Activated T-cell treated with anti-CD3 and anti-CD28 coated beads, Interleukin-2, amount 50 U/mL, for 1 hour (primary cell): ENCODE results near the gene AMBRA1.
"Not testable (repeated sequence)": the region's sequence is repeated elsewhere in the genome, so short reads cannot be mapped to it uniquely, and the experiment has no call there.

Source experiments
- DNase-seq: peaks from one replicate; pipeline ENCODE4 v3.0.0-alpha.2; 2020

Gene AMBRA1

DNA sequence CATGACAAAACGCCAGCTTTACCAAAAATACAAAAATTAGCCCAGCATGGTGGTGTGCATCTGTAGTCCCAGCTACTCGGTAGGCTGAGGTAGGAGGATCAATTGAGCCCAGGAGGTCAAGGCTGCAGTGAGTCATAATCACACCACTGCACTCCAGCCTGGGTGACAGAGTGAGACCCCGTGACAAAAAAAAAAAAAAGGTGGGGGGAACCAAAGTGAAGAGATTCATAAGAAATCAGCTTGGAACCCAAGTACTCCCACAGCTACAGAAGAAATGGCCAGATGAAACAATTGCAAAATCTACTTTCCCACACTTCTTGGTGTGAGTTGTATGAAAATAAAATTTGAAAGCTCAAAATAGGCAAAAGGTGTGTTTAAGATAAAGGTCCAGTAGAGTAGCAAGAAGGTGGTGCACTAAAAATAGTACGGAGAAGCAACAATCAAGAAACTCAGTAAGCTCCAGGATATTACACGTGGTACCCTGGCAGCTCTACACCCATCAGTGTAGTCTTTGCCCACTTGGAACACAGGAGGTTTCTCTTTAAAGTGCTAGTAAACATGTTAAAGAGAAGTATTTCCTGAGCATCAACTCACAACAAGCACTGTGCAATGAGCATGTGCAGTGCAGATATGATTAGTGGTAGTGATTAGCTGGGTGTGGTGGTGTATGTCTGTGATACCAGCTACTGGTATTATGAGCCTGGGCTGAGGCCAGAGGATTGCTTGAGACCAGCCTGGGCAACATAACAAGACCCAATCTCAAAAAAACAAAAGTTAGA is 17.9 kb upstream of the AMBRA1 start:
- no peak for DNase-seq

GRCh38 chr11:46609386-46609785 is 15.6 kb upstream of the AMBRA1 start:
- DNase-seq, result no peak

DNA sequence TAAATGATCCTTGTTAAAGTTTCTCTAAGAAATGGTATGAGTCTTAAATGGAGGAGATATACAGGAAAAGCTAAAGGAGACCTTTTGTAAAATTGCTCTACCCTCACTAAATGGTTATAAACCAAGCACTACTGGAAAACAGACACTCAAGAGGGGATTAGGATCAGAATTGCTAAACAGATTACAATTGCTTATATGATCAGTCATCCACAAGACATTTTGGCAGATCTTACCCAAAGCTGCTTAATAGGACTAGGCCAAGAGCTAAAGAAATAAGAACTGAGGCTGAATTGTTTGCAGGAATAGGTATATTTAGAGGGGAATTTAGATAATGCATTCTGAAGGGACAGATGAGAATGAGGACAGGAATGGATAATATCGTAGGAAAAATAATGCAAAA is 13.7 kb upstream of the AMBRA1 start:
- no peak for DNase-seq

- DNase-seq, result no peak
Measured at GRCh38 chr11:46604796-46605195, 11.0 kb upstream of the AMBRA1 start.

GRCh38 chr11:46603704-46604308 is 10.0 kb upstream of the AMBRA1 start:
- DNase-seq, result no peak

DNA sequence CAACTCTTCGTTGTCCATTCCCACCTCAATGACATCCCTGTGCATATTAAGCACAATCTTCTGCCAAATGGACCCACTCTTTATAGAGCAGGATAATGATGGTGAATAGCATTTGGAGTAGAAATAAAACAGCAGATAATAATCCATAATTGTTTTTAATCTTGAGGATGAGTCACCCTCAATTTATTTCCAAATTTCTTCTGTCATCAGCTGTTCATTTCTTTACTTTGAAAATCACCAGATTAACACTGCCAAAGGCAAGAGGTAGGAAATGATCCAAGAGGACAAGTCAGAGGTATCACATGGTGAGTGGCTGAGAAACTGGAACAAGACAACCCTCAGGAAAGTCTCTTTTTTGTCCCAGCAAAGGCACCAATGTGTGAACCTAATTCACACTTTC is 7.3 kb upstream of the AMBRA1 start:
- DNase-seq, result no peak

- no peak for DNase-seq
Measured at GRCh38 chr11:46600194-46600960, 6.6 kb upstream of the AMBRA1 start.

DNA sequence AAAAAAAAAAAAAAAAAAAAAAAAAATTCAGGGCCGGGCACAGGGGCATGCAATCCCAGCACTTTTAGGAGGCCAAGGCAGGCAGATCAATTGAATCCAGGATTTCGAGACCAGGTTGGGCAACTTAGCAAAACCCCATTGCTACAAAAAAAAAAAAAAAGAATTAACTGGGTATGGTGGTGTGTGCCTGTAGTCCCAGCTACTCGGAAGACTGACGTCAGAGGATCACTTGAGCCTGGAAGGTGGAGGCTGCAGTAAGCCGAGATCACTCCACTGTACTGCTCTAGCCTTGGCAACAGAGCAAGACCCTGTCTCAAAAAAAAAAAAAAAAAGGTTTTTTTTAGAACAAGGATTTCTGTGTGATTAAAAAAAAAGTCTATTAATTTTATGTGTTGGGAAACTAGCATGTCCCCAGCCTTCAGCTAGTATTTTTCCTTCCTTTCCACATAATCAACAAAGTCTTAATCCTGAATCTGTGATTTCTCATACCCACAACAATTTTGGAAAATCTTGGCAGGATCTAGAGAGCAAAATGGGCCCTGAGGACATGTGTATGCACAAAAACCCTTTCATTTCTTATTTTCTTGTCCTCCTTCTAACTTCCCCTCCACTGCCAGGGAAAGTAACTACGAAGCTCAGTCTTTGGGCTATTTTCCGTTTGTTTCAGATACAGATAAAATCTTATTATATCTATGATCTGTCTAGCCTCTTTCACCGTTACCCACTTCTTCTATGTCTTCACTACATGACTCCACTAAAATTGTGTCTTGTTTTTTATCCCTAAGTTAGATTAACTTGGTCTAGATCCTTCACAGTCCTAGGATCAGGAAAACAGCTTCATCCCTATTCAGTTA is 5.7 kb upstream of the AMBRA1 start:
- no peak for DNase-seq

DNA sequence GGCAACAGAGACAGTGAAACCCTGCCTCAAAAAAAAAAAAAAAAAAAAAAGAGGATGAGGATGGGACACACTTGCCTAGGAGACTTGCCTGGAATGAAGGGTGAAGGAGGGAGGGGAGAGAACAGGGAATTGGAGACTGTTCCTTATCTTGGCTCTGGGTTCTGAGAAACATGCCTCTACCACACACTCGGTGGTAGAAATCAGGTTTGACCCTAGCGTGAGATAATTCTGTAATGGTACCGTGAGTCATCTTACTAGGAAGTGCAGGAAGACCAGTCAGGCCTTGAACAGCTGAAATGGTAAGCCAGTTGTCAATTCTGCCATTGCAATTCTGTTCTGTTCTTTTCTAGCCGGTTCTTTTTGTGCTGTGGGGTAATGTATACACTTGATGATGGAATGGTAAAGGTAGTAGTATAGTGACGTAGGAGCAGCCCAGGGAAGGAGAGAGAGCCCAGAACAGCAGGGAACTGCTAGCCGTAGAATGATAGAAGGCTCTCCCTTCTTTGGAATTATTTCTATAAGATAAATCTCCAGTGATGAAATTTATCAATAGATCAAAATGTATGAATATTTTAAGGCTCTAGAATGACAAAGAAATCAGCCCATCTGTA is 3.9 kb upstream of the AMBRA1 start:
- no peak for DNase-seq

GRCh38 chr11:46597155-46597554 is 3.3 kb upstream of the AMBRA1 start:
- no peak for DNase-seq

DNA sequence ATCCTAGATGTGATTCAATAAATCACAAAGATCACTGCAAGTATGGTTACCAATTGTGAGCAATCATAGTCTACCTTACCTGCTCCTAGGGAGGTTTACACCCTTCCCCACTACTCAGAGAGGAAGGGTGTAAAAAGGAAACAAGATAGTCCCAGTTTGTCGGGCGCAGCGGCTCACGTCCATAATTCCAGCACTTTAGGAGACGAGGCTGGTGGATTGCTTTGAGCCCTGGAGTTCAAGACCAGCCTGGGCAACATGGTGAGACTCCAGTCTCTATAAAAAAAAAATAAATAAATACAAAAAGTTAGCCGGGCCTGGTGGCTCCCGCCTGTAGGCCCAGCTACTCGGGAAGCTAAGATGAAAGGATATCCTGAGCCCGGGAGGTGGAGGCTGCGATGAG is 962 bp upstream of the AMBRA1 start:
- no peak for DNase-seq

- no peak for DNase-seq
Measured at GRCh38 chr11:46594374-46594700, 514 bp upstream of the AMBRA1 start.

DNA sequence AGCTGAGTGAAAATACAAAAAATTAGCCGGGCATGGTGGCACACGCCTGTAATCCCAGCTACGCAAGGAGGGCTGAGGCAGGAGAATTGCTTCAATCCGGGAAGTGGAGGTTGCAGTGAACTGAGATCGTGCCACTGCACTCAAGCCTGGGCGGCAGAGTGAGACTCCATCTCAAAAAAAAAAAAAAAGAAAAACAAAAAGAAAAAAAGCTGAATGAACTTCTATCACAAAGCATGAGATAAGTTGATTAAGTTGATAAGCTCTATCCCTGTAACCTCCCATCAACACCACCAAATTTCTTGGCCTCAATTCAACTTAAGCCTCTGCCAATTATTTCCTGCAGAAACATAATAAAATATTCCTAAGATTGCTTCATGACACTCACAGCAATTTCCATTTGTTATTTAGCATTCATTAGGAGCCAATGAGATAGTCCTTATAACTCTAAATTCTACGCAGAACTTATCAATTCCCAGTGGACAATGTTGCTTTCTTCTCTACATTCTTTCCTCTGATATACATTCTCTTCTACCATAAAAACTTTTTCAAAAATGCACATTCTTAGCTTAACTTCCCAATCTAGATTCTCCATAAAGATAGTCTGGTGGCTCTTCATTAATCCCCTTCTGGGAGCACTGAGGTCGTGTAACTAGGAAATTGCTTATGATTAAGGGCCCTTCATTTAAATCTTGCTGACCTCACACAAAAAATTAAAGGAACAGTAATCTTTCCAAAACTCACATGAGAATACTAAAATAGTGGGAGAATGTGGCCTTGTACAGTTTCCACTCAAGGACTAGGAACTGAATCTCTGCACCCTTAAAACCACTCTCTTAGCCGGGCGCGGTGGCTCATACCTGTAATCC is 2.9 kb downstream of the AMBRA1 start:
- DNase-seq, result no peak

DNA sequence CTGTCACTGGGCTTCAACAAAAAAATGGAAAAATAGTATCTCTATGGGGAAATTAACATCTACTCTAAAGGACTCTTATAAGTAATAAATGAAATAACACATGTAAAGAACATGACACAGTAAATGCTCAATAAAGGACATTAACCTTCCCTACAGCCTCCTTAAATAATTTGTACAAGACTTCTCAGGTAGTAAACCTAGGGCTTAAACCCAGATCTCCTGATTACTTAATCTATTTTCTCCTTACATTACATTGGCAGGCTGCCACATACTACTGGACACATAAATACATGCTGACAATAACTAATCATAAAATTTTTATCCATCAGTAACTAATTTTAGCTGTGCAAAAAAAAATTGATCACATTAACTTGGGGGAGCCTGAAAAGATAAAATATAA is 4.9 kb downstream of the AMBRA1 start:
- DNase-seq, result no peak

DNA sequence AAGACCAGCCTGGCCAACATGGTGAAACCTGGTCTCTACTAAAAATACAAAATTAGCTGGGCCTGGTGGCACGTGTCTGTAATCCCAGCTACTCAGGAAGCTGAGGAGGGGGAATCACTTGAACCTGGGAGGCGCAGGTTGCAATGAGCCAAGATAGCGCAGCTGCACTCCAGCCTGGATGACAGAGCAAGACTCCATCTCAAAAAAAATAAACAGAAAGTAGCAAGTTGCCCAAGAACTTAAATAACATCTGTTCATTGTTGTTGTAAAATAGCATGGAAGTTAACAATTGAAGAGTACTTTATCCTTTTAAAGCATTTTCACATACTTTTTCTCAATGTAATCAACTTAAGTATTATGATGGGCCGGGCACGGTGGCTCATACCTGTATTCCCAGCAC is 5.7 kb downstream of the AMBRA1 start:
- DNase-seq, result no peak

- DNase-seq, result not testable (repeated sequence)
Measured at GRCh38 chr11:46583513-46583912, 10.3 kb downstream of the AMBRA1 start.

GRCh38 chr11:46582588-46582987 is 11.2 kb downstream of the AMBRA1 start:
- DNase-seq, result no peak

GRCh38 chr11:46577058-46577457 is 16.8 kb downstream of the AMBRA1 start:
- DNase-seq, result no peak

- DNase-seq, result no peak
Measured at GRCh38 chr11:46574656-46575055, 19.2 kb downstream of the AMBRA1 start.

DNA sequence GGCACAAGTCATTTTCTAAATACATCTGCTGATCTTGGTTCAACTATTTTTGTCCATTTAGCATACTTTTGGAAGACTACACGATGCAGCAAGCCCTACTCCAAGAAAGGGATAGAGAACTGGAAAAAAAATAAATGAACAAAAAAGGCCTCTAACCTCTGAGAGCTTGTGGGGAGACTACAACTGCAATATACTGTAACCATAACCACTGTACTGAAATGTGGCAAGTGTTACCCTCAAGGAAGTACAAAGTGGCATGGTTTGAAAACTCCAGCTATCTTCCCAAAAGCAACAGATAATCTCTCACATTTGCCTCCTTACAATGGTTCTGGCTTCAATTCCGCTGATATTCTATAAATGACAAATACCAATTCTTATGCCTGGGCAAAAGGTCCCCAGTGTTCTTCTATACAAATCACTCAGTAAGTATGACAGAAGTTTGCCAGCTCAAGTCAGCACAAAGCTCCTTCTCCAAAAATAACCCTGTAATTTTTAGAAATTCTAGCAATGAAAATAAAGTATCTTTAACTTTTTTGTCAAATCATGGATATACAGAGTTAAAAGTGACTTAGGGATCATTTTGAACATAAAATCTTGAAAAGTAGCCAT is 22.9 kb downstream of the AMBRA1 start:
- DNase-seq, result no peak

GRCh38 chr11:46565232-46565840 is 28.5 kb downstream of the AMBRA1 start:
- no peak for DNase-seq
